ENCODE results near the gene LIMS2.

- TF ChIP-seq CTCF (IDR thresholded peaks at IDR 0.05) (no peak), POLR2A (IDR thresholded peaks at IDR 0.05; ENCODE audit: low read depth) (no peak), POLR2AphosphoS5 (IDR thresholded peaks at IDR 0.05) (no peak), EP300 (IDR thresholded peaks at IDR 0.05) (no peak)
These were observed 1.9 kb downstream of the LIMS2 start for GRCh38 chr2:127673291-127674069.
